ENCODE measurements around the gene PRELID1.

- TF ChIP-seq POLR2A (IDR thresholded peaks at IDR 0.05): no peak
- TF ChIP-seq, protein P1, sequence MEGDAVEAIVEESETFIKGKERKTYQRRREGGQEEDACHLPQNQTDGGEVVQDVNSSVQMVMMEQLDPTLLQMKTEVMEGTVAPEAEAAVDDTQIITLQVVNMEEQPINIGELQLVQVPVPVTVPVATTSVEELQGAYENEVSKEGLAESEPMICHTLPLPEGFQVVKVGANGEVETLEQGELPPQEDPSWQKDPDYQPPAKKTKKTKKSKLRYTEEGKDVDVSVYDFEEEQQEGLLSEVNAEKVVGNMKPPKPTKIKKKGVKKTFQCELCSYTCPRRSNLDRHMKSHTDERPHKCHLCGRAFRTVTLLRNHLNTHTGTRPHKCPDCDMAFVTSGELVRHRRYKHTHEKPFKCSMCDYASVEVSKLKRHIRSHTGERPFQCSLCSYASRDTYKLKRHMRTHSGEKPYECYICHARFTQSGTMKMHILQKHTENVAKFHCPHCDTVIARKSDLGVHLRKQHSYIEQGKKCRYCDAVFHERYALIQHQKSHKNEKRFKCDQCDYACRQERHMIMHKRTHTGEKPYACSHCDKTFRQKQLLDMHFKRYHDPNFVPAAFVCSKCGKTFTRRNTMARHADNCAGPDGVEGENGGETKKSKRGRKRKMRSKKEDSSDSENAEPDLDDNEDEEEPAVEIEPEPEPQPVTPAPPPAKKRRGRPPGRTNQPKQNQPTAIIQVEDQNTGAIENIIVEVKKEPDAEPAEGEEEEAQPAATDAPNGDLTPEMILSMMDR (IDR thresholded peaks at IDR 0.05): no peak
Measured at GRCh38 chr5:177261510-177261909, 42.1 kb upstream of the PRELID1 start.
